WTC11 (cell line): ENCODE measurements around the gene CILP2. TPM values are rescaled to one million over a fixed set of nuclear protein-coding genes. Genes with fewer than 3 reads are reported as not detected.

Source experiments
- ATAC-seq: fragments of 200-7000 bp; cut with Tn5 transposase; 2 replicates; pipeline ENCODE4 v1.10.0; 2021; ENCODE audit warnings: mild to moderate bottlenecking, moderate library complexity
- CTCF ChIA-PET: fragments of 300-600 bp; sonication (Branson Sonifier 250); formaldehyde crosslinking; loops from one replicate; lab custom pipeline; 2021; ENCODE audit warnings: antibody characterized with exemption; lab: Charles Lee
- POLR2A ChIA-PET: fragments of 350-600 bp; sonication (Branson Sonifier 250); formaldehyde crosslinking; loops from one replicate; lab custom pipeline; 2021; ENCODE audit warnings: antibody characterized with exemption; lab: Charles Lee
- DNase-seq: peaks from one replicate; pipeline ENCODE4 v3.0.0; 2021; ENCODE audit warnings: low spot score
- H3K27ac Mint-ChIP-seq: 2 replicates; pipeline ENCODE4 v1.8.0; 2021; ENCODE audit warnings: mixed read lengths
- H3K27me3 Mint-ChIP-seq: 2 replicates; pipeline ENCODE4 v1.8.0; 2021; ENCODE audit warnings: low read depth, mild to moderate bottlenecking, moderate library complexity, mixed read lengths
- H3K36me3 Mint-ChIP-seq: 2 replicates; pipeline ENCODE4 v1.8.0; 2021; ENCODE audit warnings: mixed read lengths
- H3K4me1 Mint-ChIP-seq: 2 replicates; pipeline ENCODE4 v1.8.0; 2022; ENCODE audit warnings: mixed read lengths
- H3K4me3 Mint-ChIP-seq: 2 replicates; pipeline ENCODE4 v1.8.0; 2021; ENCODE audit warnings: mild to moderate bottlenecking, moderate library complexity, mixed read lengths
- H3K9me3 Mint-ChIP-seq: 2 replicates; pipeline ENCODE4 v1.8.0; 2021; ENCODE audit warnings: mixed read lengths
- ATF3 ChIP-seq: sonication (generic); formaldehyde crosslinking; conservative IDR thresholded peaks from 2 replicates; pipeline ENCODE4 v1.8.1; 2022; ENCODE audit warnings: mild to moderate bottlenecking, missing genetic modification reagents
- CREB1 ChIP-seq: sonication (generic); formaldehyde crosslinking; IDR thresholded peaks from 2 replicates; pipeline ENCODE4 v1.8.0; 2023; ENCODE audit warnings: mild to moderate bottlenecking, missing genetic modification reagents
- ELF4 ChIP-seq: sonication (generic); formaldehyde crosslinking; IDR thresholded peaks from 2 replicates; pipeline ENCODE4 v1.8.1; 2022; ENCODE audit warnings: low read depth, mild to moderate bottlenecking, moderate library complexity, missing genetic modification reagents
- EMX1 ChIP-seq: fragments of 250-450 bp; sonication (Bioruptor Pico); IDR thresholded peaks from 2 replicates; pipeline ENCODE4 v1.8.0; 2021; ENCODE audit warnings: mild to moderate bottlenecking
- ETV6 ChIP-seq: sonication (generic); formaldehyde crosslinking; IDR thresholded peaks from 2 replicates; pipeline ENCODE4 v1.8.1; 2022; ENCODE audit warnings: mild to moderate bottlenecking, missing genetic modification reagents
- FOXK1 ChIP-seq: sonication (generic); formaldehyde crosslinking; IDR thresholded peaks from 2 replicates; pipeline ENCODE4 v1.8.0; 2022; ENCODE audit warnings: mild to moderate bottlenecking, moderate library complexity, missing genetic modification reagents
- GTF2I ChIP-seq: fragments of 250-450 bp; sonication (Bioruptor Pico); conservative IDR thresholded peaks from 2 replicates; pipeline ENCODE4 v1.4.0; 2021; ENCODE audit warnings: mild to moderate bottlenecking
- NFE2L1 ChIP-seq: sonication (generic); formaldehyde crosslinking; IDR thresholded peaks from 2 replicates; pipeline ENCODE4 v1.8.1; 2023; ENCODE audit warnings: missing genetic modification reagents
- NFYB ChIP-seq: sonication (generic); formaldehyde crosslinking; conservative IDR thresholded peaks from 2 replicates; pipeline ENCODE4 v1.8.0; 2022; ENCODE audit warnings: low read depth, missing genetic modification reagents
- NR2C2 ChIP-seq: sonication (generic); formaldehyde crosslinking; IDR thresholded peaks from 2 replicates; pipeline ENCODE4 v1.8.0; 2022; ENCODE audit warnings: mild to moderate bottlenecking, missing genetic modification reagents
- SP1 ChIP-seq: sonication (generic); formaldehyde crosslinking; conservative IDR thresholded peaks from 2 replicates; pipeline ENCODE4 v1.8.1; 2022; ENCODE audit warnings: missing genetic modification reagents
- STAT6 ChIP-seq: sonication (generic); formaldehyde crosslinking; conservative IDR thresholded peaks from 2 replicates; pipeline ENCODE4 v1.8.1; 2023; ENCODE audit warnings: mild to moderate bottlenecking, low read depth, missing genetic modification reagents, moderate library complexity
- ZNF219 ChIP-seq: sonication (generic); formaldehyde crosslinking; IDR thresholded peaks from 2 replicates; pipeline ENCODE4 v1.8.0; 2023; ENCODE audit warnings: missing genetic modification reagents, mild to moderate bottlenecking, borderline replicate concordance
- ZNF396 ChIP-seq: fragments of 250-450 bp; sonication (Bioruptor Pico); IDR thresholded peaks from 2 replicates; pipeline ENCODE4 v1.8.0; 2021; ENCODE audit warnings: mild to moderate bottlenecking, moderate library complexity, borderline replicate concordance
- ZNF671 ChIP-seq: fragments of 250-450 bp; sonication (Bioruptor Pico); IDR thresholded peaks from 2 replicates; pipeline ENCODE4 v1.8.0; 2021; ENCODE audit warnings: mild to moderate bottlenecking
- total RNA-seq: library from RNA; stranded (reverse); gene quantifications from 3 replicates; pipeline ENCODE4 v1.2.3, GENCODE V29; 2021
- TF ChIP-seq, protein P1 (sequence below): fragments of 250-450 bp; sonication (Bioruptor Pico); IDR thresholded peaks from 2 replicates; pipeline ENCODE4 v1.9.0; 2021; ENCODE audit warnings: mild to moderate bottlenecking
- TF ChIP-seq, protein P2 (sequence below): sonication (generic); formaldehyde crosslinking; IDR thresholded peaks from 2 replicates; pipeline ENCODE4 v1.8.0; 2023; ENCODE audit warnings: missing genetic modification reagents, mild to moderate bottlenecking, borderline replicate concordance
- TF ChIP-seq, protein P3 (sequence below): sonication (generic); formaldehyde crosslinking; IDR thresholded peaks from 2 replicates; pipeline ENCODE4 v1.8.0; 2023; ENCODE audit warnings: mild to moderate bottlenecking, missing genetic modification reagents

CILP2 gene
- total RNA-seq, 1 experiment from 2014 or later = 7.9 TPM

DNA sequence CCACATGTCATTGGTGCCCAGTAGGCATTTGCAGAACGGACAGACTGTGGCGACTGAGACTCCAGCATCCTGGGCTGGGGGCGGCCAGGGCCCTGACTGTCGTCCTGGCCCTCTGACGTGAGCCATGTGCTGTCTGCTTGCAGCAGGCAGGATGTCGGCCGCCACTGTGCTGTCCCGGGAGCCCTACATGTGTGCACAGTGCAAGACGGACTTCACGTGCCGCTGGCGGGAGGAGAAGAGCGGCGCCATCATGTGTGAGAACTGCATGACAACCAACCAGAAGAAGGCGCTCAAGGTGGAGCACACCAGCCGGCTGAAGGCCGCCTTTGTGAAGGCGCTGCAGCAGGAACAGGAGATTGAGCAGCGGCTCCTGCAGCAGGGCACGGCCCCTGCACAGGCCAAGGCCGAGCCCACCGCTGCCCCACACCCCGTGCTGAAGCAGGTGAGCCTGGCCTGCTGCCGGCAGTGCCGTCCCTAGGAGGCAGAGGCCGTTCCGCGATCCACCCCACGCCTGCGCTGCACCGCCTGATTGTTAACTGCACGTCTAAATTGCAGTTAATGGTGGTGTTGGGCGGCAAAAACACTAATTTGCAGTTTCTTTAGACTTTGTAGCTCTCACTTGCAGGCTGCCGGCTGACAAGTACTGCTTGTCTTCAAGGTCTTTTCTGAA is 37.0 kb upstream of the CILP2 start (continued):
- TF ChIP-seq, protein P1, sequence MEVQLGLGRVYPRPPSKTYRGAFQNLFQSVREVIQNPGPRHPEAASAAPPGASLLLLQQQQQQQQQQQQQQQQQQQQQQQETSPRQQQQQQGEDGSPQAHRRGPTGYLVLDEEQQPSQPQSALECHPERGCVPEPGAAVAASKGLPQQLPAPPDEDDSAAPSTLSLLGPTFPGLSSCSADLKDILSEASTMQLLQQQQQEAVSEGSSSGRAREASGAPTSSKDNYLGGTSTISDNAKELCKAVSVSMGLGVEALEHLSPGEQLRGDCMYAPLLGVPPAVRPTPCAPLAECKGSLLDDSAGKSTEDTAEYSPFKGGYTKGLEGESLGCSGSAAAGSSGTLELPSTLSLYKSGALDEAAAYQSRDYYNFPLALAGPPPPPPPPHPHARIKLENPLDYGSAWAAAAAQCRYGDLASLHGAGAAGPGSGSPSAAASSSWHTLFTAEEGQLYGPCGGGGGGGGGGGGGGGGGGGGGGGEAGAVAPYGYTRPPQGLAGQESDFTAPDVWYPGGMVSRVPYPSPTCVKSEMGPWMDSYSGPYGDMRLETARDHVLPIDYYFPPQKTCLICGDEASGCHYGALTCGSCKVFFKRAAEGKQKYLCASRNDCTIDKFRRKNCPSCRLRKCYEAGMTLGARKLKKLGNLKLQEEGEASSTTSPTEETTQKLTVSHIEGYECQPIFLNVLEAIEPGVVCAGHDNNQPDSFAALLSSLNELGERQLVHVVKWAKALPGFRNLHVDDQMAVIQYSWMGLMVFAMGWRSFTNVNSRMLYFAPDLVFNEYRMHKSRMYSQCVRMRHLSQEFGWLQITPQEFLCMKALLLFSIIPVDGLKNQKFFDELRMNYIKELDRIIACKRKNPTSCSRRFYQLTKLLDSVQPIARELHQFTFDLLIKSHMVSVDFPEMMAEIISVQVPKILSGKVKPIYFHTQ = no peak

DNA sequence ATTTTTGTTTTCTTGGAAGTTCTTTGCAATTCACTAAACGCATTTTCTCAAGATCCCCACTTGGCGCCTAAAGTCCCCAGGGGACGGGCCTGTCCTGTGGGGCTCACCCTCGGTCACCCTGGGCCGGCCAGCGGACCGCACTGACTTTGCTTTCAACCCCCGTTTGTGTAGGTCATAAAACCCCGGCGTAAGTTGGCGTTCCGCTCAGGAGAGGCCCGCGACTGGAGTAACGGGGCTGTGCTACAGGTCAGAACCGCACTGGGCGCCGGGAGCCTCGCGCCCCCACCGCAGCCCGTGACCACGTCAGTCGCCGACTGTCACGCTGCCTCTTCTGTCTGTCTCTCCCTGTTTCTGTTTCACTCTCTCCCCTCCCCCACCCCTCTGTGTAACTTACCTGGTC is 36.3 kb upstream of the CILP2 start:
- Mint-ChIP-seq H3K27me3 (no peaks in the 10 kb centered on the region), H3K9me3 (no peaks in the 10 kb centered on the region), H3K27ac (no peak overlapping the region)
- POLR2A ChIA-PET = no interaction called here
- TF ChIP-seq ZNF671 (CRISPR knock-in tag) (no peak), SP1 (CRISPR knock-in tag) (no peak), CREB1 (CRISPR knock-in tag) (no peak)
- TF ChIP-seq, all 79 proteins: peak for 0
- ATAC-seq = no peak
- DNase-seq = no peak
- no peaks in the 10 kb centered on the region for H3K4me1 Mint-ChIP-seq
- peaks cover 63% of the 10 kb centered on the region for H3K36me3 Mint-ChIP-seq
- H3K4me3 Mint-ChIP-seq = no peak overlapping the region
- CTCF ChIA-PET = no interaction called here

DNA sequence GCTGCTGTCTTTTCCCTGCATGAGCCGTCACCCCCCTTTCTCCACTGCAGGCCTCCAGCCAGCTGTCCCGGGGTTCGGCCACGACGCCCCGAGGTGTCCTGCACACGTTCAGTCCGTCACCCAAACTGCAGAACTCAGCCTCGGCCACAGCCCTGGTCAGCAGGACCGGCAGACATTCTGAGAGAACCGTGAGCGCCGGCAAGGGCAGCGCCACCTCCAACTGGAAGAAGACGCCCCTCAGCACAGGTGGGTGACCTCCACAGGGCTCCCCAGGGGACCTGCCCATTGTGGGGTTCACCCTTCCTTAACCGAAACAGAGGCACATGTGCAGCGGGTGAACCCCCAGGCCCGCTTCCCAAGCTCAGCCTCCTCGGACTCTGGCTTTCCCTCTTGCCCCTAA is 35.8 kb upstream of the CILP2 start:
- Mint-ChIP-seq H3K36me3 (peaks cover 62% of the 10 kb centered on the region), H3K4me1 (no peaks in the 10 kb centered on the region), H3K27ac (no peak overlapping the region), H3K9me3 (no peaks in the 10 kb centered on the region)
- no peak for DNase-seq
- TF ChIP-seq, protein P2, sequence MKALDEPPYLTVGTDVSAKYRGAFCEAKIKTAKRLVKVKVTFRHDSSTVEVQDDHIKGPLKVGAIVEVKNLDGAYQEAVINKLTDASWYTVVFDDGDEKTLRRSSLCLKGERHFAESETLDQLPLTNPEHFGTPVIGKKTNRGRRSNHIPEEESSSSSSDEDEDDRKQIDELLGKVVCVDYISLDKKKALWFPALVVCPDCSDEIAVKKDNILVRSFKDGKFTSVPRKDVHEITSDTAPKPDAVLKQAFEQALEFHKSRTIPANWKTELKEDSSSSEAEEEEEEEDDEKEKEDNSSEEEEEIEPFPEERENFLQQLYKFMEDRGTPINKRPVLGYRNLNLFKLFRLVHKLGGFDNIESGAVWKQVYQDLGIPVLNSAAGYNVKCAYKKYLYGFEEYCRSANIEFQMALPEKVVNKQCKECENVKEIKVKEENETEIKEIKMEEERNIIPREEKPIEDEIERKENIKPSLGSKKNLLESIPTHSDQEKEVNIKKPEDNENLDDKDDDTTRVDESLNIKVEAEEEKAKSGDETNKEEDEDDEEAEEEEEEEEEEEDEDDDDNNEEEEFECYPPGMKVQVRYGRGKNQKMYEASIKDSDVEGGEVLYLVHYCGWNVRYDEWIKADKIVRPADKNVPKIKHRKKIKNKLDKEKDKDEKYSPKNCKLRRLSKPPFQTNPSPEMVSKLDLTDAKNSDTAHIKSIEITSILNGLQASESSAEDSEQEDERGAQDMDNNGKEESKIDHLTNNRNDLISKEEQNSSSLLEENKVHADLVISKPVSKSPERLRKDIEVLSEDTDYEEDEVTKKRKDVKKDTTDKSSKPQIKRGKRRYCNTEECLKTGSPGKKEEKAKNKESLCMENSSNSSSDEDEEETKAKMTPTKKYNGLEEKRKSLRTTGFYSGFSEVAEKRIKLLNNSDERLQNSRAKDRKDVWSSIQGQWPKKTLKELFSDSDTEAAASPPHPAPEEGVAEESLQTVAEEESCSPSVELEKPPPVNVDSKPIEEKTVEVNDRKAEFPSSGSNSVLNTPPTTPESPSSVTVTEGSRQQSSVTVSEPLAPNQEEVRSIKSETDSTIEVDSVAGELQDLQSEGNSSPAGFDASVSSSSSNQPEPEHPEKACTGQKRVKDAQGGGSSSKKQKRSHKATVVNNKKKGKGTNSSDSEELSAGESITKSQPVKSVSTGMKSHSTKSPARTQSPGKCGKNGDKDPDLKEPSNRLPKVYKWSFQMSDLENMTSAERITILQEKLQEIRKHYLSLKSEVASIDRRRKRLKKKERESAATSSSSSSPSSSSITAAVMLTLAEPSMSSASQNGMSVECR (CRISPR knock-in tag) = no peak
- no peak for TF ChIP-seq ZNF396
- TF ChIP-seq NFE2L1 (CRISPR knock-in tag) = no peak
- no peak for TF ChIP-seq GTF2I (CRISPR knock-in tag)
- TF ChIP-seq, protein P3, sequence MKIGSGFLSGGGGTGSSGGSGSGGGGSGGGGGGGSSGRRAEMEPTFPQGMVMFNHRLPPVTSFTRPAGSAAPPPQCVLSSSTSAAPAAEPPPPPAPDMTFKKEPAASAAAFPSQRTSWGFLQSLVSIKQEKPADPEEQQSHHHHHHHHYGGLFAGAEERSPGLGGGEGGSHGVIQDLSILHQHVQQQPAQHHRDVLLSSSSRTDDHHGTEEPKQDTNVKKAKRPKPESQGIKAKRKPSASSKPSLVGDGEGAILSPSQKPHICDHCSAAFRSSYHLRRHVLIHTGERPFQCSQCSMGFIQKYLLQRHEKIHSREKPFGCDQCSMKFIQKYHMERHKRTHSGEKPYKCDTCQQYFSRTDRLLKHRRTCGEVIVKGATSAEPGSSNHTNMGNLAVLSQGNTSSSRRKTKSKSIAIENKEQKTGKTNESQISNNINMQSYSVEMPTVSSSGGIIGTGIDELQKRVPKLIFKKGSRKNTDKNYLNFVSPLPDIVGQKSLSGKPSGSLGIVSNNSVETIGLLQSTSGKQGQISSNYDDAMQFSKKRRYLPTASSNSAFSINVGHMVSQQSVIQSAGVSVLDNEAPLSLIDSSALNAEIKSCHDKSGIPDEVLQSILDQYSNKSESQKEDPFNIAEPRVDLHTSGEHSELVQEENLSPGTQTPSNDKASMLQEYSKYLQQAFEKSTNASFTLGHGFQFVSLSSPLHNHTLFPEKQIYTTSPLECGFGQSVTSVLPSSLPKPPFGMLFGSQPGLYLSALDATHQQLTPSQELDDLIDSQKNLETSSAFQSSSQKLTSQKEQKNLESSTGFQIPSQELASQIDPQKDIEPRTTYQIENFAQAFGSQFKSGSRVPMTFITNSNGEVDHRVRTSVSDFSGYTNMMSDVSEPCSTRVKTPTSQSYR (CRISPR knock-in tag) = no peak
- TF ChIP-seq STAT6 (CRISPR knock-in tag) = no peak
- no peak for TF ChIP-seq ATF3 (CRISPR knock-in tag)
- no peak for TF ChIP-seq ELF4
- no peak for TF ChIP-seq FOXK1
- TF ChIP-seq ETV6 (CRISPR knock-in tag) = no peak
- no peak for TF ChIP-seq NR2C2
- TF ChIP-seq ZNF219 (CRISPR knock-in tag) = no peak
- TF ChIP-seq NFYB (CRISPR knock-in tag) = no peak
- no peak for TF ChIP-seq EMX1 (CRISPR knock-in tag)
- TF ChIP-seq, all 79 proteins: peak for 0
- ChIA-PET CTCF (no interaction called here), POLR2A (no interaction called here)
- ATAC-seq = no peak
- Mint-ChIP-seq H3K27me3 (no peaks in the 10 kb centered on the region), H3K4me3 (no peak overlapping the region)
